AG09309 (cell line): ENCODE measurements around the gene GNAZ.

Experiments used
- DNase-seq: peaks from one replicate; pipeline ENCODE4 v3.0.0-alpha.2; 2010; ENCODE audit warnings: low read depth
- H3K4me3 ChIP-seq: 2 replicates; pipeline ENCODE4 v1.5.1; 2011; ENCODE audit warnings: mild to moderate bottlenecking, low read depth, low read length, moderate library complexity; ENCODE audit not compliant: control insufficient read depth
- CTCF ChIP-seq: IDR thresholded peaks from 2 replicates; pipeline ENCODE4 v1.5.1; 2011; ENCODE audit warnings: mild to moderate bottlenecking, low read depth, low read length, inconsistent platforms; ENCODE audit not compliant: insufficient read depth, control insufficient read depth; ENCODE audit errors: missing control alignments

Gene GNAZ

GRCh38 chr22:23107487-23108248, 37.3 kb downstream of the GNAZ start:
- no peak for DNase-seq
- TF ChIP-seq CTCF: no peak
- H3K4me3 ChIP-seq: no peak overlapping the region

- no peak for TF ChIP-seq CTCF
- H3K4me3 ChIP-seq: no peak overlapping the region
- DNase-seq: no peak
Measured at GRCh38 chr22:23108249-23109078, 38.1 kb downstream of the GNAZ start.

- TF ChIP-seq CTCF: no peak
- H3K4me3 ChIP-seq: no peak overlapping the region
- DNase-seq: no peak
Measured at GRCh38 chr22:23109079-23109347, 38.7 kb downstream of the GNAZ start.

- no peak for DNase-seq
- TF ChIP-seq CTCF: no peak
- no peak overlapping the region for H3K4me3 ChIP-seq
Measured at GRCh38 chr22:23109441-23109978, 39.2 kb downstream of the GNAZ start.

GRCh38 chr22:23110190-23110921, 40.0 kb downstream of the GNAZ start:
- DNase-seq: no peak
- H3K4me3 ChIP-seq: no peak overlapping the region
- no peak for TF ChIP-seq CTCF

- no peak overlapping the region for H3K4me3 ChIP-seq
- TF ChIP-seq CTCF: no peak
- no peak for DNase-seq
Measured at GRCh38 chr22:23110922-23111527, 40.7 kb downstream of the GNAZ start.
